Lower leg skin (tissue), 3 donors: ENCODE results near the gene IL1RAP.

ENCODE experiments used
- CTCF ChIP-seq, 3 donors: fragments of 450-650 bp; IDR thresholded peaks; one replicate each; pipeline ENCODE4 v1.5.1; 2016; ENCODE audit warnings: antibody characterized with exemption in 3 of 3, mild to moderate bottlenecking in 3 of 3, moderate library complexity in 2 of 3
- POLR2A ChIP-seq, 2 donors: fragments of 450-650 bp; IDR thresholded peaks; one replicate each; pipeline ENCODE4 v1.6.1; 2016 to 2017; ENCODE audit warnings: antibody characterized with exemption in 2 of 2, mild to moderate bottlenecking in 1 of 2, moderate library complexity in 1 of 2

GRCh38 chr3:190579514-190580137 is 65.7 kb downstream of the IL1RAP start:
- TF ChIP-seq CTCF (IDR thresholded peaks at IDR 0.05) (no peak), POLR2A (IDR thresholded peaks at IDR 0.05) (no peak)
